HepG2 (cell line): ENCODE data around the gene PCGF3. TPM values are rescaled to one million over a fixed set of nuclear protein-coding genes. Genes with fewer than 3 reads are reported as not detected.

Experiments used
- CHD2 ChIP-seq: IDR thresholded peaks from 2 replicates; pipeline ENCODE4 v1.6.1; 2011; ENCODE audit warnings: low read depth, low read length, improper control_type of control experiment
- DPF2 ChIP-seq: sonication (generic); formaldehyde crosslinking; IDR thresholded peaks from 2 replicates; pipeline ENCODE4 v1.4.0; 2020; ENCODE audit warnings: mild to moderate bottlenecking, low read depth, missing genetic modification reagents, borderline replicate concordance
- GTF3A ChIP-seq: sonication (generic); formaldehyde crosslinking; conservative IDR thresholded peaks from 2 replicates; pipeline ENCODE4 v1.4.0; 2020; ENCODE audit warnings: mild to moderate bottlenecking, missing genetic modification reagents
- LCORL ChIP-seq, 2 experiments: fragments of 450-650 bp in 1 of 2; sonication (generic) in 1 of 2; formaldehyde crosslinking in 1 of 2; IDR thresholded peaks; 2 replicates each; pipeline versions ENCODE4 v1.5.0 to v1.6.1; 2017 to 2020; ENCODE audit warnings: antibody characterized with exemption in 1 of 2, missing genetic modification reagents in 1 of 2
- NRL ChIP-seq: sonication (generic); formaldehyde crosslinking; IDR thresholded peaks from 2 replicates; pipeline ENCODE4 v1.5.0; 2020; ENCODE audit warnings: missing genetic modification reagents, mild to moderate bottlenecking, moderate library complexity, borderline replicate concordance
- POLR2G ChIP-seq: fragments of 200-400 bp; formaldehyde crosslinking; IDR thresholded peaks from 2 replicates; pipeline ENCODE4 v1.6.1; 2018; ENCODE audit warnings: mild to moderate bottlenecking, low read depth, low read length, moderate library complexity
- RELA ChIP-seq: sonication (generic); formaldehyde crosslinking; IDR thresholded peaks from 2 replicates; pipeline ENCODE4 v1.4.0; 2020; ENCODE audit warnings: missing genetic modification reagents
- ZBTB7B ChIP-seq: sonication (generic); formaldehyde crosslinking; IDR thresholded peaks from 2 replicates; pipeline ENCODE4 v1.4.0; 2020; ENCODE audit warnings: missing genetic modification reagents
- ZFP62 ChIP-seq: sonication (generic); formaldehyde crosslinking; IDR thresholded peaks from 2 replicates; pipeline ENCODE4 v1.4.0; 2020; ENCODE audit warnings: missing genetic modification reagents
- polyA plus RNA-seq, 8 experiments: library from polyadenylated mRNA; depleted of rRNA in 3 of 8; stranded (reverse) in 7 of 8; unstranded in 1 of 8; fragments of >200 nt; fragmentation: Illumina TruSeq in 4 of 8; extraction: Trizol in 4 of 8; gene quantifications; 2 replicates each; pipeline versions ENCODE4 v1.2.1 to v1.2.3, GENCODE V29; 2011 to 2016; ENCODE audit warnings: low read depth in 4 of 8, missing spikeins in 1 of 8, mixed read lengths in 1 of 8; ENCODE audit not compliant: insufficient read depth in 1 of 8
- total RNA-seq, 5 experiments: library from RNA; depleted of rRNA; stranded (reverse); fragments of >200 nt; fragmentation: Illumina TruSeq; extraction: Trizol; gene quantifications; 2 replicates each; pipeline ENCODE4 v1.2.3, GENCODE V29; 2016; ENCODE audit warnings: low read depth in 1 of 5
- TF ChIP-seq, protein P1 (sequence below): sonication (generic); formaldehyde crosslinking; IDR thresholded peaks from 2 replicates; pipeline ENCODE4 v1.4.0; 2020; ENCODE audit warnings: missing genetic modification reagents
- TF ChIP-seq, protein P2 (sequence below): fragments of 450-650 bp; IDR thresholded peaks from 2 replicates; pipeline ENCODE4 v1.6.1; 2016
- TF ChIP-seq, protein P3 (sequence below): sonication (generic); formaldehyde crosslinking; IDR thresholded peaks from 2 replicates; pipeline ENCODE4 v1.8.0; 2022; ENCODE audit warnings: missing genetic modification reagents, mild to moderate bottlenecking, borderline replicate concordance
- TF ChIP-seq, protein P4 (sequence below): sonication (generic); formaldehyde crosslinking; IDR thresholded peaks from 2 replicates; pipeline ENCODE4 v1.8.1; 2023; ENCODE audit warnings: mild to moderate bottlenecking, missing genetic modification reagents
- TF ChIP-seq, protein P5 (sequence below): sonication (generic); formaldehyde crosslinking; IDR thresholded peaks from 2 replicates; pipeline ENCODE4 v1.4.0; 2020; ENCODE audit warnings: missing genetic modification reagents

PCGF3 gene
- total and polyA plus RNA-seq, 2 of the 13 experiments (the other 11 are each of a cell fraction or from before 2014, with no cell fraction given), result 28.6 to 66.2 TPM

DNA sequence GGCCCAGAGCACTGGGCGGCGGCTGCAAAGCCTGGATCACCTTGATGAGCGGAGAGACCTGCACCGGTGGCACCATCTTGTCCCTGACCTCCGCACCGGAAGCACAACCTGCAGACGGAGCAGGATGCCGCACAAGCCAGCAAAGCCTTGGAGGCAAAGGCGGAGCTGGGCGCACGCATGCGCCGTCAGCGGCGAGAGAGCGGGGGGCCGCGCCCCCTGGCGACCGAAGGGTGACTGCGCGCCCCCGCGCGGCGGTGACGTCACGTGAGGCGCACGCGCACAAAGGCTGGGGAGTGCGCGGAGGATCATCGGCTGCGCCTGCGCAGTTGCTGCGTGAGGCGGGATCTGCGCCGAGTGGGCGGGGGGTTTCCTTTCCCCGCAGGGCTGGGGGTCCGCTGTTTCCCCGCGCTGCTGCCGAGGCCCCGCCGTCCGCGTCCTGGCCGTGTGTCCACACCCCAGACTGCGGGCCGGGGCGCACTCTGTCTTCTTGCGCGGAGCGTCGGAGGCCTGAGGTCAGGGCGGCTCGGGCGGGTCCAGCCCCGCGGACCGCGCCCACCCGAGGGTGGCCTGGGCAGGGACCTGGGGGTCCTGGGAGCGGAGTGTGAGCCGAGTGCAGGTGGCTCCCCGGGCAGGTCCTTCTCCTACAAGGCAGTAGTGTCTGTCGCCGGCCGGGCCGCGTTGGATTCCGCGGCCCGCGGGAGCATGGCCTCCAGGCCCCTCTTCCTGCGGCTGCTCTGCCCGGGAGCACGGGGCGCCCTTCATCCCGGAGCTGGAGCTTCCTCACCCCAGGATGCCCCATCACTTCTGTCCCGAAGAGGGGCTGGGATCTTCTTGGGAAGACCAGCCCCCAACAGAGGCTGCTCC is 31.2 kb upstream of the PCGF3 start, which contains the start of the genes ATP5ME and MYL5 (continued):
- TF ChIP-seq RELA (CRISPR knock-in tag) (no peak), LCORL (IDR thresholded peaks at IDR 0.05) (no peak), LCORL (CRISPR knock-in tag; IDR thresholded peaks at IDR 0.05) (peak; percentile 61; the same call in 1 of the 2 replicates), CHD2 (peak; percentile 59; the same call in 1 of the 2 replicates), NRL (CRISPR knock-in tag) (peak; percentile 92), DPF2 (CRISPR knock-in tag) (no peak), ZBTB7B (CRISPR knock-in tag) (peak; percentile 87), GTF3A (CRISPR knock-in tag) (0 out of 2 replicates have a peak, but pooled peaks have one; percentile 35), ZFP62 (no peak), POLR2G (peak; percentile 67)
- TF ChIP-seq, protein P1, sequence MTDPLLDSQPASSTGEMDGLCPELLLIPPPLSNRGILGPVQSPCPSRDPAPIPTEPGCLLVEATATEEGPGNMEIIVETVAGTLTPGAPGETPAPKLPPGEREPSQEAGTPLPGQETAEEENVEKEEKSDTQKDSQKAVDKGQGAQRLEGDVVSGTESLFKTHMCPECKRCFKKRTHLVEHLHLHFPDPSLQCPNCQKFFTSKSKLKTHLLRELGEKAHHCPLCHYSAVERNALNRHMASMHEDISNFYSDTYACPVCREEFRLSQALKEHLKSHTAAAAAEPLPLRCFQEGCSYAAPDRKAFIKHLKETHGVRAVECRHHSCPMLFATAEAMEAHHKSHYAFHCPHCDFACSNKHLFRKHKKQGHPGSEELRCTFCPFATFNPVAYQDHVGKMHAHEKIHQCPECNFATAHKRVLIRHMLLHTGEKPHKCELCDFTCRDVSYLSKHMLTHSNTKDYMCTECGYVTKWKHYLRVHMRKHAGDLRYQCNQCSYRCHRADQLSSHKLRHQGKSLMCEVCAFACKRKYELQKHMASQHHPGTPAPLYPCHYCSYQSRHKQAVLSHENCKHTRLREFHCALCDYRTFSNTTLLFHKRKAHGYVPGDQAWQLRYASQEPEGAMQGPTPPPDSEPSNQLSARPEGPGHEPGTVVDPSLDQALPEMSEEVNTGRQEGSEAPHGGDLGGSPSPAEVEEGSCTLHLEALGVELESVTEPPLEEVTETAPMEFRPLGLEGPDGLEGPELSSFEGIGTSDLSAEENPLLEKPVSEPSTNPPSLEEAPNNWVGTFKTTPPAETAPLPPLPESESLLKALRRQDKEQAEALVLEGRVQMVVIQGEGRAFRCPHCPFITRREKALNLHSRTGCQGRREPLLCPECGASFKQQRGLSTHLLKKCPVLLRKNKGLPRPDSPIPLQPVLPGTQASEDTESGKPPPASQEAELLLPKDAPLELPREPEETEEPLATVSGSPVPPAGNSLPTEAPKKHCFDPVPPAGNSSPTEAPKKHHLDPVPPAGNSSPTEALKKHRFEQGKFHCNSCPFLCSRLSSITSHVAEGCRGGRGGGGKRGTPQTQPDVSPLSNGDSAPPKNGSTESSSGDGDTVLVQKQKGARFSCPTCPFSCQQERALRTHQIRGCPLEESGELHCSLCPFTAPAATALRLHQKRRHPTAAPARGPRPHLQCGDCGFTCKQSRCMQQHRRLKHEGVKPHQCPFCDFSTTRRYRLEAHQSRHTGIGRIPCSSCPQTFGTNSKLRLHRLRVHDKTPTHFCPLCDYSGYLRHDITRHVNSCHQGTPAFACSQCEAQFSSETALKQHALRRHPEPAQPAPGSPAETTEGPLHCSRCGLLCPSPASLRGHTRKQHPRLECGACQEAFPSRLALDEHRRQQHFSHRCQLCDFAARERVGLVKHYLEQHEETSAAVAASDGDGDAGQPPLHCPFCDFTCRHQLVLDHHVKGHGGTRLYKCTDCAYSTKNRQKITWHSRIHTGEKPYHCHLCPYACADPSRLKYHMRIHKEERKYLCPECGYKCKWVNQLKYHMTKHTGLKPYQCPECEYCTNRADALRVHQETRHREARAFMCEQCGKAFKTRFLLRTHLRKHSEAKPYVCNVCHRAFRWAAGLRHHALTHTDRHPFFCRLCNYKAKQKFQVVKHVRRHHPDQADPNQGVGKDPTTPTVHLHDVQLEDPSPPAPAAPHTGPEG (CRISPR knock-in tag), result no peak
- TF ChIP-seq, protein P2, sequence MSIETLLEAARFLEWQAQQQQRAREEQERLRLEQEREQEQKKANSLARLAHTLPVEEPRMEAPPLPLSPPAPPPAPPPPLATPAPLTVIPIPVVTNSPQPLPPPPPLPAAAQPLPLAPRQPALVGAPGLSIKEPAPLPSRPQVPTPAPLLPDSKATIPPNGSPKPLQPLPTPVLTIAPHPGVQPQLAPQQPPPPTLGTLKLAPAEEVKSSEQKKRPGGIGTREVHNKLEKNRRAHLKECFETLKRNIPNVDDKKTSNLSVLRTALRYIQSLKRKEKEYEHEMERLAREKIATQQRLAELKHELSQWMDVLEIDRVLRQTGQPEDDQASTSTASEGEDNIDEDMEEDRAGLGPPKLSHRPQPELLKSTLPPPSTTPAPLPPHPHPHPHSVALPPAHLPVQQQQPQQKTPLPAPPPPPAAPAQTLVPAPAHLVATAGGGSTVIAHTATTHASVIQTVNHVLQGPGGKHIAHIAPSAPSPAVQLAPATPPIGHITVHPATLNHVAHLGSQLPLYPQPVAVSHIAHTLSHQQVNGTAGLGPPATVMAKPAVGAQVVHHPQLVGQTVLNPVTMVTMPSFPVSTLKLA, result peak; percentile 40
- TF ChIP-seq, protein P3, sequence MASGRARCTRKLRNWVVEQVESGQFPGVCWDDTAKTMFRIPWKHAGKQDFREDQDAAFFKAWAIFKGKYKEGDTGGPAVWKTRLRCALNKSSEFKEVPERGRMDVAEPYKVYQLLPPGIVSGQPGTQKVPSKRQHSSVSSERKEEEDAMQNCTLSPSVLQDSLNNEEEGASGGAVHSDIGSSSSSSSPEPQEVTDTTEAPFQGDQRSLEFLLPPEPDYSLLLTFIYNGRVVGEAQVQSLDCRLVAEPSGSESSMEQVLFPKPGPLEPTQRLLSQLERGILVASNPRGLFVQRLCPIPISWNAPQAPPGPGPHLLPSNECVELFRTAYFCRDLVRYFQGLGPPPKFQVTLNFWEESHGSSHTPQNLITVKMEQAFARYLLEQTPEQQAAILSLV (CRISPR knock-in tag), result peak; percentile 93; the same call in 1 of the 2 replicates
- TF ChIP-seq, protein P4, sequence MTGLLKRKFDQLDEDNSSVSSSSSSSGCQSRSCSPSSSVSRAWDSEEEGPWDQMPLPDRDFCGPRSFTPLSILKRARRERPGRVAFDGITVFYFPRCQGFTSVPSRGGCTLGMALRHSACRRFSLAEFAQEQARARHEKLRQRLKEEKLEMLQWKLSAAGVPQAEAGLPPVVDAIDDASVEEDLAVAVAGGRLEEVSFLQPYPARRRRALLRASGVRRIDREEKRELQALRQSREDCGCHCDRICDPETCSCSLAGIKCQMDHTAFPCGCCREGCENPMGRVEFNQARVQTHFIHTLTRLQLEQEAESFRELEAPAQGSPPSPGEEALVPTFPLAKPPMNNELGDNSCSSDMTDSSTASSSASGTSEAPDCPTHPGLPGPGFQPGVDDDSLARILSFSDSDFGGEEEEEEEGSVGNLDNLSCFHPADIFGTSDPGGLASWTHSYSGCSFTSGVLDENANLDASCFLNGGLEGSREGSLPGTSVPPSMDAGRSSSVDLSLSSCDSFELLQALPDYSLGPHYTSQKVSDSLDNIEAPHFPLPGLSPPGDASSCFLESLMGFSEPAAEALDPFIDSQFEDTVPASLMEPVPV (CRISPR knock-in tag), result no peak
- TF ChIP-seq, protein P5, sequence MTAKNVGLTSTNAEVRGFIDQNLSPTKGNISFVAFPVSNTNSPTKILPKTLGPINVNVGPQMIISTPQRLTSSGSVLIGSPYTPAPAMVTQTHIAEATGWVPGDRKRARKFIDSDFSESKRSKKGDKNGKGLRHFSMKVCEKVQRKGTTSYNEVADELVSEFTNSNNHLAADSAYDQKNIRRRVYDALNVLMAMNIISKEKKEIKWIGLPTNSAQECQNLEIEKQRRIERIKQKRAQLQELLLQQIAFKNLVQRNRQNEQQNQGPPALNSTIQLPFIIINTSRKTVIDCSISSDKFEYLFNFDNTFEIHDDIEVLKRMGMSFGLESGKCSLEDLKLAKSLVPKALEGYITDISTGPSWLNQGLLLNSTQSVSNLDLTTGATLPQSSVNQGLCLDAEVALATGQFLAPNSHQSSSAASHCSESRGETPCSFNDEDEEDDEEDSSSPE (CRISPR knock-in tag), result peak; percentile 50; the same call in 1 of the 2 replicates
